MM.1S (cell line): ENCODE data around the gene NTM.

Experiments
- DNase-seq: peaks from one replicate; pipeline ENCODE4 v3.0.0-alpha.2; 2015
- H2AFZ ChIP-seq: fragments of 300-600 bp; sonication (generic); 2 replicates; pipeline ENCODE4 v1.6.0; 2016; ENCODE audit warnings: antibody characterized with exemption, low read length
- H3F3A ChIP-seq: fragments of 300-600 bp; sonication (generic); 2 replicates; pipeline ENCODE4 v1.6.1; 2016; ENCODE audit warnings: mild to moderate bottlenecking, antibody characterized with exemption, low read length, moderate library complexity, mixed read lengths; ENCODE audit not compliant: insufficient read depth
- H3K27ac ChIP-seq: fragments of 300-600 bp; sonication (generic); 2 replicates; pipeline ENCODE4 v1.5.1; 2016; ENCODE audit warnings: mild to moderate bottlenecking, low read length
- H3K27me3 ChIP-seq: fragments of 300-600 bp; sonication (generic); replicated peaks from 2 replicates; pipeline ENCODE4 v1.6.0; 2016; ENCODE audit warnings: low read length; ENCODE audit not compliant: insufficient read depth
- H3K36me3 ChIP-seq: fragments of 300-600 bp; sonication (generic); replicated peaks from 2 replicates; pipeline ENCODE4 v1.6.1; 2016; ENCODE audit warnings: mild to moderate bottlenecking, low read length, mixed read lengths; ENCODE audit not compliant: insufficient read depth
- H3K4me1 ChIP-seq: fragments of 300-600 bp; sonication (generic); 2 replicates; pipeline ENCODE4 v1.6.1; 2016; ENCODE audit warnings: low read length, mixed read lengths
- H3K4me2 ChIP-seq: fragments of 300-600 bp; sonication (generic); 2 replicates; pipeline ENCODE4 v1.6.0; 2016; ENCODE audit warnings: low read depth, low read length
- H3K4me3 ChIP-seq: fragments of 300-600 bp; sonication (generic); 2 replicates; pipeline ENCODE4 v1.5.1; 2016; ENCODE audit warnings: low read length, mixed read lengths
- H3K79me2 ChIP-seq: fragments of 300-600 bp; sonication (generic); 2 replicates; pipeline ENCODE4 v1.6.1; 2016; ENCODE audit warnings: mixed run types, low read length, mixed read lengths
- H3K9ac ChIP-seq: fragments of 300-600 bp; sonication (generic); 2 replicates; pipeline ENCODE4 v1.6.1; 2016; ENCODE audit warnings: low read length, mixed read lengths
- H3K9me2 ChIP-seq: fragments of 300-600 bp; sonication (generic); replicated peaks from 2 replicates; pipeline ENCODE4 v1.6.1; 2016; ENCODE audit warnings: mild to moderate bottlenecking, low read length, mixed read lengths; ENCODE audit not compliant: insufficient read depth
- H3K9me3 ChIP-seq: fragments of 300-600 bp; sonication (generic); replicated peaks from 2 replicates; pipeline ENCODE4 v1.6.1; 2016; ENCODE audit warnings: mild to moderate bottlenecking, low read length, mixed read lengths; ENCODE audit not compliant: insufficient read depth
- H4K20me1 ChIP-seq: fragments of 300-600 bp; sonication (generic); 2 replicates; pipeline ENCODE4 v1.6.1; 2016; ENCODE audit warnings: mild to moderate bottlenecking, low read length, moderate library complexity, mixed read lengths; ENCODE audit not compliant: insufficient read depth
- EZH2 ChIP-seq: fragments of 300-600 bp; sonication (generic); optimal IDR thresholded peaks from 2 replicates; pipeline ENCODE3; 2017; ENCODE audit warnings: low read depth, mild to moderate bottlenecking, antibody characterized with exemption, low read length, mixed read lengths
- EZH2phosphoT487 ChIP-seq: fragments of 300-600 bp; sonication (generic); IDR thresholded peaks from 2 replicates; pipeline ENCODE4 v1.6.1; 2018; ENCODE audit warnings: antibody characterized with exemption, low read length
- TF ChIP-seq, protein P1 (sequence below): fragments of 300-600 bp; sonication (generic); IDR thresholded peaks from 2 replicates; pipeline ENCODE4 v1.5.1; 2016; ENCODE audit warnings: antibody characterized with exemption, low read length, mixed read lengths

NTM gene

DNA sequence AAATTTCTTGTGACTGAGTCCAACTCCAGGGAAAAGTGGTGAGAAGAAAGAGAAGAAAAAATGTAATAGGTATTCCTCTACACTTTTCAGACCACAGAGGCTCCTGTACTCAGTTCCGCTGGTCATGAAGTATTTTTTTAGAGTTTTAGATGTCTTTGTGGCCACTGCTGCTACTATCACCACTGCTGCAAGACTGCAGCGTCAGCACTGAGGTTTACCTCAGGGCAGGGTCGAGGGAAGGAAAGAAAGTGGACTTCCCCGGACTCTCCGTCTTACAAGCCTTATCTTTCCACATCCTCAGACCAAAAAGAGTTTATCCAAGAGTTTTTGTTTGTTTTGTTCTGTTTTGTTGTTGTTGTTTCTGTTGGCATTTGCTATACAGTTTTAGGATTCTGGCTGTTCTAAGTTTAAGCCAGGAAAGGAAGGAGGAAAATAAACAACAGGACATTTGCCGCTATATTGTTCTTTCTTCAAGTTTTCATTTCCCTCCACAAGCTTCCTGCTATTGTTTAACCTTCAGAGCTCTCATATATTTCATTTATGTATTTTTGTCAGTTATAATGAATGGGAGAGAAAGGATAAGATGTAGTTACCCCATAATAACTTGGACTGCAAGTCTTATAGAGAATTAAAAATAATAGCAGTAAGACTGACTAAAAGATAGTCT lies 919.3 kb downstream of the NTM start:
- Histone ChIP-seq H2AFZ (peak overlapping the region; percentile 45), H3K9ac (peak overlapping the region; percentile 4; the same call in 1 of the 2 replicates), H3K4me2 (peak overlapping the region; percentile 73), H3K4me1 (peaks cover 14% of the 10 kb centered on the region), H3K79me2 (no peaks in the 10 kb centered on the region), H3F3A (peaks cover 12% of the 10 kb centered on the region), H4K20me1 (no peaks in the 10 kb centered on the region), H3K36me3 (no peaks in the 10 kb centered on the region), H3K9me2 (no peaks in the 10 kb centered on the region), H3K9me3 (no peaks in the 10 kb centered on the region), H3K4me3 (peak overlapping the region; percentile 42), H3K27me3 (no peaks in the 10 kb centered on the region), H3K27ac (peak overlapping the region; percentile 32; the same call in 1 of the 2 replicates)
- TF ChIP-seq EZH2phosphoT487 (no peak), EZH2 (no peak)
- TF ChIP-seq, protein P1, sequence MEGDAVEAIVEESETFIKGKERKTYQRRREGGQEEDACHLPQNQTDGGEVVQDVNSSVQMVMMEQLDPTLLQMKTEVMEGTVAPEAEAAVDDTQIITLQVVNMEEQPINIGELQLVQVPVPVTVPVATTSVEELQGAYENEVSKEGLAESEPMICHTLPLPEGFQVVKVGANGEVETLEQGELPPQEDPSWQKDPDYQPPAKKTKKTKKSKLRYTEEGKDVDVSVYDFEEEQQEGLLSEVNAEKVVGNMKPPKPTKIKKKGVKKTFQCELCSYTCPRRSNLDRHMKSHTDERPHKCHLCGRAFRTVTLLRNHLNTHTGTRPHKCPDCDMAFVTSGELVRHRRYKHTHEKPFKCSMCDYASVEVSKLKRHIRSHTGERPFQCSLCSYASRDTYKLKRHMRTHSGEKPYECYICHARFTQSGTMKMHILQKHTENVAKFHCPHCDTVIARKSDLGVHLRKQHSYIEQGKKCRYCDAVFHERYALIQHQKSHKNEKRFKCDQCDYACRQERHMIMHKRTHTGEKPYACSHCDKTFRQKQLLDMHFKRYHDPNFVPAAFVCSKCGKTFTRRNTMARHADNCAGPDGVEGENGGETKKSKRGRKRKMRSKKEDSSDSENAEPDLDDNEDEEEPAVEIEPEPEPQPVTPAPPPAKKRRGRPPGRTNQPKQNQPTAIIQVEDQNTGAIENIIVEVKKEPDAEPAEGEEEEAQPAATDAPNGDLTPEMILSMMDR, result no peak
- peak; percentile 85 for DNase-seq

DNA sequence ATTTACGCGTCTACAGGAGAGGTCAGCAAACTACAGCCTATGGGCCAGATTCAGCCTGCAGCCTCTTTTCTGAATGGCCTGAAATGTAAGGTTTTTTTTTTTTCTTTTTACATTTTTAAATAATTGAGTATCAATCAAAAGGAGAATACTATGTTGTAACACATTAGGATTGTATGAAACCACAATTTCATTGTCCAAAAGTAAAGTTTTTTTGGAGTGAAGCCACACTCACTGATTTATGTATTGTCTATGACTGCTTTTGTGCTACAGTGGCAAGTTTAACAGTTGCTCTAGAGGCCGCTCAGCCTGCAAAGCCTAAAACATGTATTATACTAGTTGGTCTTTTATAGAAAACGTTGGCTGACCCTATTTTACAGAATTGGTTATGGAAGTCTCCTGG lies 923.2 kb downstream of the NTM start:
- TF ChIP-seq EZH2phosphoT487, result no peak
- TF ChIP-seq, protein P1, result no peak
- TF ChIP-seq EZH2, result no peak
- Histone ChIP-seq H3K27me3 (no peaks in the 10 kb centered on the region), H3K9me2 (no peaks in the 10 kb centered on the region), H3K9ac (no peak overlapping the region), H2AFZ (no peak overlapping the region), H3K4me3 (no peak overlapping the region), H3K36me3 (no peaks in the 10 kb centered on the region), H3F3A (peaks cover 12% of the 10 kb centered on the region), H3K27ac (no peak overlapping the region), H3K79me2 (no peaks in the 10 kb centered on the region), H3K4me1 (peaks cover 14% of the 10 kb centered on the region), H4K20me1 (no peaks in the 10 kb centered on the region), H3K9me3 (no peaks in the 10 kb centered on the region), H3K4me2 (no peak overlapping the region)
- DNase-seq, result no peak

DNA sequence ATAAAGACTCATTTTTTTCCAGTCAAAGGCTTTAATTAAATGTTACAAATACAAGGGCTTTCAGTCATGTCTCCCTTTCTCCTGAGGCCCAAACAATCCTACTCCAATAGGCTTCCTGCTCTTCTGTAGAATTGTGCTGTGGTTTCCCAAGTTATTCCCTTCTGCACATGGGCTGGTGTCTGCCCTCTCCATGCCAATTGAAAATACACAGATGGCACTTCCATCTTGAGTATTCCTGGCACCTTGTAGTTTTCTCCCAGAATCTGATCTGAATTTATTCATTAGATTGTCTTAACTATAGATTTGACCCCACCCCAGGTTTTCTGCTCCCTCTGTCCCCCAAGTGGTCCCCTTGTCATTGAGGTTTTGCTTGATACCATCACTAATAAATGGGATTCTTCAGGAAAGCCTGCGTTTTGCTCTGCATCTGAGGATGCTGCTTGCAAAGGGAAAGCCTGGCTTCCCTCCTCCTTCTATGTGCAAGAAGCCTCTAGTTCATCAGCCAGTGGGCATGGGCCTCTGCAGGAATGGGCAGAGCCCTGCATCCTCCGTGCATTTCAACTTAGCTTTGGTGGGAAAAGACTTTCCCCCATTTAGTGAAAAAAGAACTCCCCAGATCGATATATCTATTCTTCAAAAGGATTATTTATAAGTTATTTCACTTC lies 926.7 kb downstream of the NTM start:
- Histone ChIP-seq H4K20me1 (no peaks in the 10 kb centered on the region), H3K4me1 (no peaks in the 10 kb centered on the region), H3K9me2 (no peaks in the 10 kb centered on the region), H3K27ac (no peak overlapping the region), H3K4me2 (no peak overlapping the region), H3K4me3 (no peak overlapping the region), H3K36me3 (no peaks in the 10 kb centered on the region), H3K79me2 (no peaks in the 10 kb centered on the region), H2AFZ (no peak overlapping the region), H3K27me3 (no peaks in the 10 kb centered on the region), H3K9ac (no peak overlapping the region), H3F3A (no peaks in the 10 kb centered on the region), H3K9me3 (no peaks in the 10 kb centered on the region)
- no peak for DNase-seq
- TF ChIP-seq, protein P1, result no peak
- no peak for TF ChIP-seq EZH2
- TF ChIP-seq EZH2phosphoT487, result no peak
